LNCaP clone FGC (cell line): ENCODE measurements around the gene P2RY11.

ENCODE experiments used
- DNase-seq: peaks from one replicate; pipeline ENCODE4 v3.0.0-alpha.2; 2011; ENCODE audit warnings: low read depth
- H3K4me3 ChIP-seq: 2 replicates; pipeline ENCODE4 v1.5.1; 2011; ENCODE audit warnings: mild to moderate bottlenecking, low read depth, low read length, control low read depth
- TF ChIP-seq, protein P1 (sequence below): IDR thresholded peaks from 2 replicates; pipeline ENCODE4 v1.5.1; 2012; ENCODE audit warnings: mild to moderate bottlenecking; ENCODE audit not compliant: control insufficient read depth, insufficient read depth; ENCODE audit errors: extremely low read depth

Gene P2RY11

GRCh38 chr19:10092648-10093294 lies 18.7 kb upstream of the P2RY11 start:
- no peak overlapping the region for H3K4me3 ChIP-seq
- DNase-seq: no peak
- TF ChIP-seq, protein P1, sequence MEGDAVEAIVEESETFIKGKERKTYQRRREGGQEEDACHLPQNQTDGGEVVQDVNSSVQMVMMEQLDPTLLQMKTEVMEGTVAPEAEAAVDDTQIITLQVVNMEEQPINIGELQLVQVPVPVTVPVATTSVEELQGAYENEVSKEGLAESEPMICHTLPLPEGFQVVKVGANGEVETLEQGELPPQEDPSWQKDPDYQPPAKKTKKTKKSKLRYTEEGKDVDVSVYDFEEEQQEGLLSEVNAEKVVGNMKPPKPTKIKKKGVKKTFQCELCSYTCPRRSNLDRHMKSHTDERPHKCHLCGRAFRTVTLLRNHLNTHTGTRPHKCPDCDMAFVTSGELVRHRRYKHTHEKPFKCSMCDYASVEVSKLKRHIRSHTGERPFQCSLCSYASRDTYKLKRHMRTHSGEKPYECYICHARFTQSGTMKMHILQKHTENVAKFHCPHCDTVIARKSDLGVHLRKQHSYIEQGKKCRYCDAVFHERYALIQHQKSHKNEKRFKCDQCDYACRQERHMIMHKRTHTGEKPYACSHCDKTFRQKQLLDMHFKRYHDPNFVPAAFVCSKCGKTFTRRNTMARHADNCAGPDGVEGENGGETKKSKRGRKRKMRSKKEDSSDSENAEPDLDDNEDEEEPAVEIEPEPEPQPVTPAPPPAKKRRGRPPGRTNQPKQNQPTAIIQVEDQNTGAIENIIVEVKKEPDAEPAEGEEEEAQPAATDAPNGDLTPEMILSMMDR: no peak

DNA sequence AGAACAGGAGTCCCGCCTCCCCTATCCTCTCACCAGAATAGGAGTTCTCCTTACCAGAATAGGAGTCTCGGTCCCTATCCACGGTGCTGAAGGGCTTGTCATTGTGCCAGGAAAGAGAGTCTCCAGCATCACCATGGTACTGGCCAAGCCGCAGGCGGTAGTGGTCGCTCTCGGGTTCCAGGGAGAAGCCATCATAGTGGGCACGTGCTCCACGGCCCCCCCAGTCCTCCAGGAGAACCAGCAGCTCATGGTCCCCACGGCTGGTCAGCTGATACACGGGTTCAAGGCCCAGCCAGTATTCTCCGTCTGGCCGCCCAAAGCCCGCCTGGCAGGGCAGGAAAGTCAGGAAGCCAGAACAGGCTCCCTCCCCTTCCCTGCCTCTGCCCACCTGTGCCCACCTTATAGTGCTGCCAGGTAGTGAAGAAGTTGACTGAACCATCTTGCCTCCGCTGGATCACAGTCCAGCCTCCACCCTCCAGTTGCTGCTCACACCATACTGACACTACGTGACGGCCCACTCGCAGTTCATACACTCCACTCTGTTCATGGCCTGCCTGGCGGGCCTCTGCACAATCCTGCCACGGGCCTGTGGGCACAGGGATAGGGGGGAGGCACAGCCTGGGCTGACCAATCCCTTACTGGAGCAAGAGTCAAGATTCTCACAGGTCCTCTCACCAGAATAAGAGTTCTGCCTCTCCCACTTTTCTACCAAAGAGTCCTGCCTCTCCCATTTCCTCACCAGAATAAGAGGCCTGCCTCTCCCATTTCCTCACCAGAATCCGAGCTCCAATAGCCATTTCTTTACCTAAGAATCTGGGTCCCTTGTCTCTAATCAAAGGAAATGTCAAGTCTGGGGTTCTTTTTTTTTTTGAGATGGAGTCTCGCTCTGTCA lies 18.0 kb upstream of the P2RY11 start:
- TF ChIP-seq, protein P1: no peak
- H3K4me3 ChIP-seq: no peak overlapping the region
- DNase-seq: no peak

- TF ChIP-seq, protein P1: no peak
- peak overlapping the region; percentile 45 for H3K4me3 ChIP-seq
- DNase-seq: no peak
These were observed 15.9 kb upstream of the P2RY11 start for GRCh38 chr19:10095622-10095947.

DNA sequence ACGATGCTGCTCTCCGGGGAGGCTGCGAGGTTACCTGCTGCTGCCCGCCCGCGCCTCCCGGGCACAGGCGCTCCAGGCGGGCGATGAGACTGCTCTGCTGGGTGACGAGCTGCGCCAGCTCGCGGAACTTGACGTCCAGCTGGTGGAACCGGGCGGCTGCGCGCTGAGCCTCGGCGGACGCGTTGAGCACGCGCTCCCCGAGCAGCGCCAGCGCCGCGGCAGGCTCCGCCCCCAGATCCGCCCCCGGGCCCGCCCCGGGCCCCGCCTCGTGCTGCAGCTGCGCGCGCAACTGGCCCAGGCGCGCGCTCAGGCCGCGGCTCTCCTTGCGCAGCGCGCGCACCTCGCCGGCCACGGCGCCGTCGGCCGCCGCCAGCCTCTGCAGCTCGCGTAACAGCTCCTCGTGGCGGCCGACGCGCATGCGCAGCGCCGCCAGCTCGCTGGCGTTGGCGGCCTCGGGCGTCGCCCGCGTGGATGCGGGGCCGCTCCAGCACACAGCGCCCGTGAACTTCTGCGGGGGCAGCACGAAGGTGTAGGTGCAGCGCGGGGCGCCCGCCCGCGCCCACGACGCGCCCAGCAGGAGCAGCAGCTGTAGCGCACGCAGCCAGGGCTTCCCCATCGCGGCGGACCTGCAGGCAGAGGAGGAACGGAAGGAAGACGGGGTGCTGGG lies 15.4 kb upstream of the P2RY11 start:
- H3K4me3 ChIP-seq: peak overlapping the region; percentile 51
- peak; percentile 77 for DNase-seq
- TF ChIP-seq, protein P1: no peak

- H3K4me3 ChIP-seq: peak overlapping the region; percentile 51
- TF ChIP-seq, protein P1: no peak
- DNase-seq: no peak
These were observed 14.9 kb upstream of the P2RY11 start for GRCh38 chr19:10096615-10096963.

GRCh38 chr19:10100163-10100785 lies 11.2 kb upstream of the P2RY11 start:
- H3K4me3 ChIP-seq: no peak overlapping the region
- DNase-seq: no peak
- TF ChIP-seq, protein P1: no peak
